Measurements from ENCODE around the gene RNFT2. TPM values are rescaled to one million over a fixed set of nuclear protein-coding genes. Genes with fewer than 3 reads are reported as not detected.

The RNFT2 gene
- total RNA-seq, 1 donor: 2.3 TPM

DNA sequence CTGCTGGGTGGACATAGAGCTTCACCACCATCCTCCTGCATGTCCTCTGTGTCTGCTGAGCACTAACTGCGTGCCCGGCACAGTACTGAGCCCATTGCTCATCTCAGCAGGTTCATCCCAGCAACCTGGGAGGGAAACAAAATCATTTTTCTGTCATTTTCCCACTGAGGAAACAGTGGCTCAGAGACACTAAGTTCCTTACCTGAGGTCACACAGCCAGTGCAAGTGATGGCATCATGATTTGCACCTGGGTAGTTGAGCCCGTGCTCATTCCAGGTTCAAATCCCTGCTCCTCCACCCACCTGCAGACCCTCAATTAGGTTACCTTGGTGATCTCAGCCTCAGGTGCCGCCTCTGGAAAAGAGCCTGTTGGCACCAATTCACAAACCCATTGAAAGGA is 23.4 kb downstream of the RNFT2 start:
- TF ChIP-seq CTCF (IDR thresholded peaks at IDR 0.05; ENCODE audit: insufficient read depth, low read length): no peak
- no peak overlapping the region for H3K4me3 ChIP-seq (ENCODE audit: low read depth, low read length)
- no peak for DNase-seq (ENCODE audit: low read depth)

DNA sequence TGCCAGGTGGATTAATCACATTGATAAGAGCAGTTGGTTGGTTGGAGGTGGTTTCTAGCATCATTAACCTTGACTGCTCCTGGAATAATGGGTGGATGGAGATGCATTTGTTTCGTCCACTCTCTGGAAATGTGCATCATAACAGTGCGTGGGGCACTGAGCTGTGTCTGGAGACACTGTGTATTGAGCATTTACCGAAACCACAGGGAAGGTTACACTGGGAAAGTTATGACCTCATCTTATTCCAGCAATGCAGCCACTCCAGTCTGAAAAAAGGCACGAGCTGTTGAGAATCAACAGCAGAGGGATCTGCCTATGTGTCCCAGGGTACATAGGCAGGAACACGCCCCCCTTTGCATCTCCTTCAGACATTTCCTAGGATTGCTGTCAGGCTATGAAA is 27.2 kb downstream of the RNFT2 start:
- no peak overlapping the region for H3K4me3 ChIP-seq (ENCODE audit: low read depth, low read length)
- DNase-seq (ENCODE audit: low read depth): peak; percentile 8
- TF ChIP-seq CTCF (IDR thresholded peaks at IDR 0.05; ENCODE audit: insufficient read depth, low read length): no peak

- no peak for TF ChIP-seq CTCF (IDR thresholded peaks at IDR 0.05; ENCODE audit: insufficient read depth, low read length)
- H3K4me3 ChIP-seq (ENCODE audit: low read depth, low read length): no peak overlapping the region
These were observed 28.2 kb downstream of the RNFT2 start for GRCh38 chr12:116766285-116766684.

DNA sequence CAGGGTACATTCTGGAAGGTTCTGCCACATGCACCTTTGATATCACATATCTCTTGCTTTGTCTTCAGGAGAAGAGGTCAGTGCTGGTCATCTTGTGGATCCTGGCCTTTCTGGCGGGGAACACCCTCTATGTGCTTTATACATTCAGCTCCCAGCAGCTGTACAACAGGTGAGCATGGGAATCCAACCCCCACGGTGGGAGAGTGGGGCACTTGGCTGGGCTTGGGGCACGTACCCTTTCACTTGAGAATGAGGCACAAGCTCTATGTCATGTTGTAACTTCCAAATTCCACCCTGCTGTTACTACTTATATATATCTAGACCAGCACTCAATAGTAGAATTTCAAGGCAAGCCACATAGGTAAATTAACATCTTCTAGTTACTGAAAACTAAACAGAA is 28.6 kb downstream of the RNFT2 start:
- TF ChIP-seq CTCF (IDR thresholded peaks at IDR 0.05; ENCODE audit: insufficient read depth, low read length): no peak
- H3K4me3 ChIP-seq (ENCODE audit: low read depth, low read length): no peak overlapping the region
- no peak for DNase-seq (ENCODE audit: low read depth)

More at GRCh38 chr12:116766285-116766684, 28.2 kb downstream of the RNFT2 start:
- DNase-seq (ENCODE audit: low read depth): no peak

DNA sequence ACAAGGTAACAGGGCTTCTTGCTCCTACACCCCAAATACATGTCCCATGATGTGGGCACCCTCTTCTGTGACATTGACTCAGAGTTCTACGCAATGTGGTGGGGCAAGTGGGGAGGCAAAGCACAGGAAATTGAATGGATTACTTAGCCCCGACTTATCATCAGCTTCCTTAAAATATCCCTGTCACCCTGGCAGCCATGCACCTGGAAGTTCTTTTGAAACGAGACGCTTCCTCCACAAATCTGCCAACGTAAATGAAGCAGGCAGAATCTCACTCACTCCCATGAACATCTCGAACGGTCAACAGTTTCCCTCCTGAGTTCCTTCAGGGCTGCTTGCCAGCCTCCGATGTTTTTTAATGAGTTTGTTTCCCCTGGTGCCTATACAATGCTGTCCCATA is 33.5 kb downstream of the RNFT2 start:
- DNase-seq (ENCODE audit: low read depth): no peak
- no peak for TF ChIP-seq CTCF (IDR thresholded peaks at IDR 0.05; ENCODE audit: insufficient read depth, low read length)
- no peak overlapping the region for H3K4me3 ChIP-seq (ENCODE audit: low read depth, low read length)

DNA sequence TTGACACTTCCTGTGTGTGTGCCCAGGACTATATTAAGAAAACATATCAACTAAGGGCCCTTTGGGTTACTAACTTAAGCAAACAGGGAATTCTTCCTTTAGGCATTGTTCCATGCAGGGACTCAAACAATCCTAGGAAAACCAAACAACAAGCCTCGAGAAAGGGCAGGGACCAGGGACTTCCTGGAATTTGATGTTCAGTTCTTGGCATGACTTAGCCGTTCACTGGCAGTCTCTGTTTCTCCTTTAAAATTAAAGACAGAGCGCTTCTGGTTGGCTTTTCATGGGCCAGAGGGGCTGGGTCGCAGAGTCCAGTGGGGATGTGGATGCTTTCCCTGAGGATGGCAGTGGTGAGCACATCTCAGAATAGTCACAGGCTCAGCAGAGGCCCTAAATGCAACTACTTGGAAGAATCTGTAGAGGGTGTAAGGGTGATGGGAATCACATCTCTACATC is 35.2 kb downstream of the RNFT2 start:
- TF ChIP-seq CTCF (IDR thresholded peaks at IDR 0.05; ENCODE audit: insufficient read depth, low read length): no peak
- peak; percentile 22 for DNase-seq (ENCODE audit: low read depth)
- H3K4me3 ChIP-seq (ENCODE audit: low read depth, low read length): no peak overlapping the region

- no peak for TF ChIP-seq CTCF (IDR thresholded peaks at IDR 0.05; ENCODE audit: insufficient read depth, low read length)
- DNase-seq (ENCODE audit: low read depth): no peak
- no peak overlapping the region for H3K4me3 ChIP-seq (ENCODE audit: low read depth, low read length)
These were observed 35.9 kb downstream of the RNFT2 start for GRCh38 chr12:116774020-116774419.
